Parathyroid adenoma (tissue), 2 donors: ENCODE measurements around the gene GSG1L.

ENCODE experiments used
- H2AFZ ChIP-seq: fragments of 300-600 bp; sonication (generic); one replicate; pipeline ENCODE4 v1.7.0; 2017; ENCODE audit warnings: antibody characterized with exemption, mild to moderate bottlenecking
- H3K27ac ChIP-seq: fragments of 300-600 bp; sonication (generic); one replicate; pipeline ENCODE4 v1.7.0; 2017
- H3K27me3 ChIP-seq: fragments of 300-600 bp; sonication (generic); one replicate; pipeline ENCODE4 v1.7.0; 2017; ENCODE audit warnings: low read length; ENCODE audit not compliant: control insufficient read depth, insufficient read depth
- H3K36me3 ChIP-seq: fragments of 300-600 bp; sonication (generic); one replicate; pipeline ENCODE4 v1.7.0; 2017; ENCODE audit warnings: low read length; ENCODE audit not compliant: control insufficient read depth, insufficient read depth
- H3K4me1 ChIP-seq: fragments of 300-600 bp; sonication (generic); one replicate; pipeline ENCODE4 v1.7.0; 2017; ENCODE audit warnings: control low read depth
- H3K4me2 ChIP-seq: fragments of 300-600 bp; sonication (generic); one replicate; pipeline ENCODE4 v1.7.0; 2017; ENCODE audit warnings: low read length
- H3K4me3 ChIP-seq: fragments of 300-600 bp; sonication (generic); one replicate; pipeline ENCODE4 v1.7.0; 2017; ENCODE audit warnings: low read depth, low read length
- H3K79me2 ChIP-seq: fragments of 300-600 bp; sonication (generic); one replicate; pipeline ENCODE4 v1.7.0; 2017; ENCODE audit warnings: control low read depth
- H3K9ac ChIP-seq: fragments of 300-600 bp; sonication (generic); one replicate; pipeline ENCODE4 v1.7.0; 2017; ENCODE audit warnings: mild to moderate bottlenecking
- H3K9me3 ChIP-seq: fragments of 300-600 bp; sonication (generic); one replicate; pipeline ENCODE4 v1.7.0; 2017; ENCODE audit warnings: low read length; ENCODE audit not compliant: control insufficient read depth
- CTCF ChIP-seq: fragments of 300-600 bp; sonication (generic); IDR thresholded peaks from one replicate; pipeline ENCODE4 v1.7.0; 2017; ENCODE audit warnings: antibody characterized with exemption, mild to moderate bottlenecking
- donor health status: primary hyperparathyroidism.

The GSG1L gene

GRCh38 chr16:27985981-27986380 lies 77.5 kb downstream of the GSG1L start:
- Histone ChIP-seq H2AFZ (no peak overlapping the region), H3K4me3 (no peak overlapping the region), H3K4me1 (peaks cover 2% of the 10 kb centered on the region), H3K27ac (no peak overlapping the region), H3K9me3 (no peaks in the 10 kb centered on the region), H3K4me2 (no peak overlapping the region), H3K79me2 (no peaks in the 10 kb centered on the region), H3K36me3 (no peaks in the 10 kb centered on the region), H3K9ac (no peak overlapping the region), H3K27me3 (no peaks in the 10 kb centered on the region)
- no peak for TF ChIP-seq CTCF

GRCh38 chr16:27984121-27984520 lies 79.4 kb downstream of the GSG1L start:
- Histone ChIP-seq H3K36me3 (no peaks in the 10 kb centered on the region), H3K27me3 (no peaks in the 10 kb centered on the region), H3K79me2 (no peaks in the 10 kb centered on the region), H3K9me3 (no peaks in the 10 kb centered on the region), H3K4me1 (peaks cover 2% of the 10 kb centered on the region), H3K4me2 (no peak overlapping the region), H3K9ac (no peak overlapping the region), H3K27ac (no peak overlapping the region), H2AFZ (no peak overlapping the region), H3K4me3 (no peak overlapping the region)
- no peak for TF ChIP-seq CTCF

GRCh38 chr16:27983244-27983643 lies 80.3 kb downstream of the GSG1L start:
- Histone ChIP-seq H2AFZ (no peak overlapping the region), H3K36me3 (no peaks in the 10 kb centered on the region), H3K27me3 (no peaks in the 10 kb centered on the region), H3K27ac (no peak overlapping the region), H3K4me3 (no peak overlapping the region), H3K9ac (no peak overlapping the region), H3K79me2 (no peaks in the 10 kb centered on the region), H3K9me3 (no peaks in the 10 kb centered on the region), H3K4me2 (no peak overlapping the region), H3K4me1 (peaks cover 2% of the 10 kb centered on the region)
- TF ChIP-seq CTCF, result no peak

GRCh38 chr16:27982184-27982583 lies 81.3 kb downstream of the GSG1L start:
- Histone ChIP-seq H3K9me3 (no peaks in the 10 kb centered on the region), H3K9ac (no peak overlapping the region), H3K79me2 (no peaks in the 10 kb centered on the region), H3K4me1 (peaks cover 2% of the 10 kb centered on the region), H2AFZ (no peak overlapping the region), H3K4me3 (no peak overlapping the region), H3K27me3 (no peaks in the 10 kb centered on the region), H3K27ac (no peak overlapping the region), H3K4me2 (no peak overlapping the region), H3K36me3 (no peaks in the 10 kb centered on the region)
- TF ChIP-seq CTCF, result no peak

- H3K4me3 ChIP-seq, result no peak overlapping the region
- no peaks in the 10 kb centered on the region for H3K79me2 ChIP-seq
- H2AFZ ChIP-seq, result no peak overlapping the region
- peaks cover 2% of the 10 kb centered on the region for H3K4me1 ChIP-seq
- no peak overlapping the region for H3K27ac ChIP-seq
- H3K36me3 ChIP-seq, result no peaks in the 10 kb centered on the region
- no peak overlapping the region for H3K4me2 ChIP-seq
- H3K9ac ChIP-seq, result no peak overlapping the region
- no peaks in the 10 kb centered on the region for H3K27me3 ChIP-seq
- TF ChIP-seq CTCF, result no peak
- H3K9me3 ChIP-seq, result no peaks in the 10 kb centered on the region
Observed at GRCh38 chr16:27980919-27981700, 82.4 kb downstream of the GSG1L start.
